Measurements from ENCODE around the gene TWIST2.

DNA sequence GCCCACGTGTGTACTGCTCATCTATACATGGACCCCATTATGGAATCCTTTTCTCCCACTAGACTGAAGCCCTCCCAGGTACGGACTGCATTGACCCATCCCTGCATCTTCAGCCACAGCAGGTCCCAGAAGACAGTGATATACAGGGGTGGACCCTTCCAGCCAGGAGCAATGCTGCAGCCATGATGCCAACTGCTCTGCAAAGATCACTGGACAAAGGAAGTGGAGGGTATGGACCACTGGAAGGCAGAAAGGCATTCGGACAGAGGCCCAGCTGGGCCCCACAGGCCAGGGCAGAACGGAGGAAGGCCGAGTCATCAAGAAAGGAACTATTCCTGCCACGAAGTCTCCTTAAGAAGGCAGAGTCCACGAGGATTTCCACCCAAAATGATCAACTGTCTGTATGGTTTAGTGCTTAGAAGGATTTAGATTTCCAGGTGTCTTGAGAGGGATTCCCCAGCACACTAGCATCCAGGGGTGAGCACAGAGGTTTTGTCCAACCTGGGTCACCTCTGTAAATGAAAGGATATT, 93.4 kb downstream of the TWIST2 start:
- no peak for TF ChIP-seq CTCF (IDR thresholded peaks at IDR 0.05)
- TF ChIP-seq POLR2AphosphoS5 (IDR thresholded peaks at IDR 0.05): no peak

All from breast epithelium (tissue), 3 donors.